Mesothelial cell of epicardium (in vitro differentiated cells): Measurements from ENCODE around the gene INSC. TPM values are rescaled to one million over a fixed set of nuclear protein-coding genes. Genes with fewer than 3 reads are reported as not detected.
"Not testable (repeated sequence)": the region's sequence is repeated elsewhere in the genome, so short reads cannot be mapped to it uniquely, and the experiment has no call there.

Experiments used
- DNase-seq, 2 experiments: peaks; one replicate each; pipeline ENCODE4 v3.0.0; 2021; ENCODE audit warnings: low spot score in 2 of 2; ENCODE audit not compliant: unreplicated experiment in 2 of 2
- H3K27ac Mint-ChIP-seq: 2 replicates; pipeline ENCODE4 v1.8.0; 2021; ENCODE audit warnings: mixed read lengths
- H3K27me3 Mint-ChIP-seq: 2 replicates; pipeline ENCODE4 v1.8.0; 2021; ENCODE audit warnings: low read depth, mixed read lengths
- H3K36me3 Mint-ChIP-seq: 2 replicates; pipeline ENCODE4 v1.8.0; 2021; ENCODE audit warnings: mixed read lengths
- H3K4me1 Mint-ChIP-seq: 2 replicates; pipeline ENCODE4 v1.8.0; 2021; ENCODE audit warnings: mixed read lengths
- H3K4me3 Mint-ChIP-seq: 2 replicates; pipeline ENCODE4 v1.8.0; 2021; ENCODE audit warnings: mild to moderate bottlenecking, moderate library complexity, mixed read lengths
- H3K9me3 Mint-ChIP-seq: 2 replicates; pipeline ENCODE4 v1.8.0; 2021; ENCODE audit warnings: mixed read lengths
- total RNA-seq: library from RNA; stranded (reverse); gene quantifications from 3 replicates; pipeline ENCODE4 v1.2.1, GENCODE V29; 2021
- TF ChIP-seq, protein P1 (sequence below): fragments of 200-600 bp; sonication (generic); IDR thresholded peaks from one replicate; pipeline ENCODE4 v1.5.0; 2021; ENCODE audit warnings: antibody characterized with exemption; ENCODE audit not compliant: unreplicated experiment

The INSC gene, protein sequence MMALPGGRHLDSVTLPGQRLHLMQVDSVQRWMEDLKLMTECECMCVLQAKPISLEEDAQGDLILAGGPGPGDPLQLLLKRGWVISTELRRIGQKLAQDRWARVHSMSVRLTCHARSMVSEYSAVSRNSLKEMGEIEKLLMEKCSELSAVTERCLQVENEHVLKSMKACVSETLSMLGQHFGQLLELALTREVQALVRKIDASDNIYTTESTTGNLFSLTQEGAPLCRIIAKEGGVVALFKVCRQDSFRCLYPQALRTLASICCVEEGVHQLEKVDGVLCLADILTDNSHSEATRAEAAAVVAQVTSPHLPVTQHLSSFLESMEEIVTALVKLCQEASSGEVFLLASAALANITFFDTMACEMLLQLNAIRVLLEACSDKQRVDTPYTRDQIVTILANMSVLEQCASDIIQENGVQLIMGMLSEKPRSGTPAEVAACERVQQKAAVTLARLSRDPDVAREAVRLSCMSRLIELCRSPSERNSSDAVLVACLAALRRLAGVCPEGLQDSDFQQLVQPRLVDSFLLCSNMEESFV
- not detected in 3 replicates for total RNA-seq

- peaks cover 3% of the 10 kb centered on the region for H3K4me1 Mint-ChIP-seq
- H3K27ac Mint-ChIP-seq, result no peak within 1 kb of the TSS
- no peak for DNase-seq
- H3K4me3 Mint-ChIP-seq, result peak within 1 kb of the TSS; percentile 48
- H3K9me3 Mint-ChIP-seq, result no peaks in the 10 kb centered on the region
- H3K36me3 Mint-ChIP-seq, result no peaks in the 10 kb centered on the region
- TF ChIP-seq, protein P1, sequence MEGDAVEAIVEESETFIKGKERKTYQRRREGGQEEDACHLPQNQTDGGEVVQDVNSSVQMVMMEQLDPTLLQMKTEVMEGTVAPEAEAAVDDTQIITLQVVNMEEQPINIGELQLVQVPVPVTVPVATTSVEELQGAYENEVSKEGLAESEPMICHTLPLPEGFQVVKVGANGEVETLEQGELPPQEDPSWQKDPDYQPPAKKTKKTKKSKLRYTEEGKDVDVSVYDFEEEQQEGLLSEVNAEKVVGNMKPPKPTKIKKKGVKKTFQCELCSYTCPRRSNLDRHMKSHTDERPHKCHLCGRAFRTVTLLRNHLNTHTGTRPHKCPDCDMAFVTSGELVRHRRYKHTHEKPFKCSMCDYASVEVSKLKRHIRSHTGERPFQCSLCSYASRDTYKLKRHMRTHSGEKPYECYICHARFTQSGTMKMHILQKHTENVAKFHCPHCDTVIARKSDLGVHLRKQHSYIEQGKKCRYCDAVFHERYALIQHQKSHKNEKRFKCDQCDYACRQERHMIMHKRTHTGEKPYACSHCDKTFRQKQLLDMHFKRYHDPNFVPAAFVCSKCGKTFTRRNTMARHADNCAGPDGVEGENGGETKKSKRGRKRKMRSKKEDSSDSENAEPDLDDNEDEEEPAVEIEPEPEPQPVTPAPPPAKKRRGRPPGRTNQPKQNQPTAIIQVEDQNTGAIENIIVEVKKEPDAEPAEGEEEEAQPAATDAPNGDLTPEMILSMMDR, result no peak
- H3K27me3 Mint-ChIP-seq, result peaks cover 75% of the 10 kb centered on the region
Measured at GRCh38 chr11:15114501-15115475, at the start of gene INSC. INSC (plus strand) TSS chr11:15114923; CDS start chr11:15149175, 34,252 bp downstream.

GRCh38 chr11:15069751-15070150, 45.0 kb upstream of the INSC start:
- H3K27me3 Mint-ChIP-seq, H3K4me1 Mint-ChIP-seq, H3K27ac Mint-ChIP-seq, H3K36me3 Mint-ChIP-seq, DNase-seq, H3K4me3 Mint-ChIP-seq: not testable (repeated sequence)
- peaks cover 30% of the 10 kb centered on the region for H3K9me3 Mint-ChIP-seq

- no peak overlapping the region for H3K4me3 Mint-ChIP-seq
- H3K27me3 Mint-ChIP-seq, result peaks cover 22% of the 10 kb centered on the region
- no peaks in the 10 kb centered on the region for H3K36me3 Mint-ChIP-seq
- no peak for DNase-seq
- H3K9me3 Mint-ChIP-seq, result peaks cover 30% of the 10 kb centered on the region
- H3K27ac Mint-ChIP-seq, result no peak overlapping the region
- TF ChIP-seq, protein P1, result no peak
- peaks cover 3% of the 10 kb centered on the region for H3K4me1 Mint-ChIP-seq
Measured at GRCh38 chr11:15071556-15072255, 43.0 kb upstream of the INSC start.

DNA sequence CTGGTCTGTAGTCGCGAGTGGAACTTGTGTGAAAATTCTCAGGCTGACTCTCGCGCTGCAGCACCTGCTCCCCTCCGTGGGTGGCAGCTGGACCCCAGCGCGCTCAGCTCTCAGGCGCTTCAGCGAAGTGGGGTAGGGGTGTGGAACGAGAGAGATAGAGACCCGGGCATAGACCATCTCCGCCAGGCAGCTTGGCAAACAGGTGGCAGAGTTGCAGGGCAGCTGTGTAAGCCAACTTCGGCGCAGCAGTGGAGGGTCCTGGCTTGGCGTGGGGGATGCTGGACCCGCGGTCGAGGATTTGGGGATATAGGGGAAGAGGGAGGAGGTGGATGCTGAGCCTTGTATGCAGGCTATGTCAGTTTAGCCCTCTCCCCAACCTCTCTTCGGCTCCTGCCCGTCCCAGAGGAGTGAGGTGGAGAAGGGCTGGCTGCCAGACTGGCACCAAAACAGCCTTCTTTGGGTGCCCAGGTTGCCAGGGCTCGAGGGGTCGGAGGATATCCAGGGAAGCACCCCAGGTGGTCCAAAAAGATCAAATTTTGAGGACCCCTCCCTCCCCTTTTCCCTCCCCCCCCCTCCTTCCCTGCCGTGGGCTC, 42.1 kb upstream of the INSC start:
- H3K4me1 Mint-ChIP-seq, result peaks cover 3% of the 10 kb centered on the region
- no peak overlapping the region for H3K27ac Mint-ChIP-seq
- no peak for DNase-seq
- H3K36me3 Mint-ChIP-seq, result no peaks in the 10 kb centered on the region
- no peak overlapping the region for H3K4me3 Mint-ChIP-seq
- peaks cover 31% of the 10 kb centered on the region for H3K27me3 Mint-ChIP-seq
- TF ChIP-seq, protein P1, result no peak
- H3K9me3 Mint-ChIP-seq, result peaks cover 30% of the 10 kb centered on the region

- H3K9me3 Mint-ChIP-seq, result peaks cover 21% of the 10 kb centered on the region
- peaks cover 38% of the 10 kb centered on the region for H3K27me3 Mint-ChIP-seq
- no peaks in the 10 kb centered on the region for H3K36me3 Mint-ChIP-seq
- peaks cover 3% of the 10 kb centered on the region for H3K4me1 Mint-ChIP-seq
- no peak within 1 kb of the TSS for H3K4me3 Mint-ChIP-seq
- TF ChIP-seq, protein P1, result no peak
- no peak for DNase-seq
- H3K27ac Mint-ChIP-seq, result no peak within 1 kb of the TSS
Measured at GRCh38 chr11:15073361-15074205, 41.1 kb upstream of the INSC start, which contains the start of gene CALCB. CALCB (plus strand) TSS chr11:15073593; CDS start chr11:15074719, 1,126 bp downstream.
